HepG2 (cell line): ENCODE data around the gene NKAIN2. TPM values are rescaled to one million over a fixed set of nuclear protein-coding genes. Genes with fewer than 3 reads are reported as not detected.

Experiments
- ATAC-seq: fragments of 200-7000 bp; cut with Tn5 transposase; 3 replicates; pipeline ENCODE4 v1.9.1; 2020; ENCODE audit warnings: mild to moderate bottlenecking, moderate library complexity
- BruUV-seq: library from RNA; stranded (reverse); fragments of 400-500 nt; replicated peaks from 2 replicates; lab custom pipeline; 2021; lab: Mats Ljungman, UMichigan
- CTCF ChIA-PET: fragments of 300-600 bp; formaldehyde crosslinking; extraction: SDS; loops from one replicate; lab custom pipeline; 2021; ENCODE audit warnings: low total read pairs, inconsistent platforms, low intra/inter-chr PET ratio; lab: Yijun Ruan, JAX
- POLR2A ChIA-PET: fragments of 350-600 bp; sonication (Branson Sonifier 250); formaldehyde crosslinking; loops from one replicate; lab custom pipeline; 2020; ENCODE audit warnings: antibody characterized with exemption, inconsistent platforms; lab: Yijun Ruan, JAX
- DNase-seq: peaks from one replicate; pipeline ENCODE4 v3.0.0-alpha.2; 2015; ENCODE audit warnings: low spot score
- FAIRE-seq: peaks from 3 replicates; lab custom pipeline; 2011; peaks lifted over from hg19 to GRCh38; lab: Jason Lieb, UNC
- H2AFZ ChIP-seq: one replicate; pipeline ENCODE4 v1.6.1; 2011; ENCODE audit warnings: low read length, inconsistent platforms
- H3K27ac ChIP-seq: fragments of 300-600 bp; 3 replicates; pipeline ENCODE4 v1.8.0; 2011; ENCODE audit warnings: mixed run types, mild to moderate bottlenecking, mixed read lengths, low read length, inconsistent platforms; ENCODE audit not compliant: insufficient read depth; ENCODE audit errors: extremely low read length
- H3K27me3 ChIP-seq, 2 experiments: fragments of 200-600 bp in 1 of 2; 2 replicates in 1 of 2; 3 replicates in 1 of 2; pipeline versions ENCODE4 v1.6.0 to v1.8.0; 2011; ENCODE audit warnings: low read length in 2 of 2, mild to moderate bottlenecking in 2 of 2, moderate library complexity in 2 of 2, inconsistent platforms in 1 of 2; ENCODE audit not compliant: insufficient read depth in 2 of 2, control insufficient read depth in 1 of 2
- H3K36me3 ChIP-seq, 2 experiments: fragments of 200-600 bp in 1 of 2; replicated peaks in 1 of 2; 2 replicates in 1 of 2; 3 replicates in 1 of 2; pipeline versions ENCODE4 v1.5.1 to v1.8.0; 2011; ENCODE audit warnings: low read length in 2 of 2, inconsistent platforms in 1 of 2; ENCODE audit not compliant: insufficient read depth in 2 of 2, control insufficient read depth in 1 of 2
- H3K4me1 ChIP-seq: 2 replicates; pipeline ENCODE4 v1.5.1; 2012; ENCODE audit warnings: low read length, inconsistent platforms; ENCODE audit not compliant: insufficient read depth
- H3K4me2 ChIP-seq: 2 replicates; pipeline ENCODE4 v1.6.0; 2011; ENCODE audit warnings: low read depth, low read length, inconsistent platforms
- H3K4me3 ChIP-seq, 3 experiments: fragments of 200-600 bp in 1 of 3; sonication (generic), shearing (Covaris generic) in 1 of 3; replicated peaks in 1 of 3; 2 replicates each; pipeline ENCODE4 v1.5.1; 2011 to 2016; ENCODE audit warnings: low read length in 3 of 3, inconsistent platforms in 2 of 3, low read depth in 2 of 3, mild to moderate bottlenecking in 2 of 3, control low read depth in 1 of 3, mixed read lengths in 1 of 3; ENCODE audit not compliant: insufficient read depth in 1 of 3
- H3K79me2 ChIP-seq: one replicate; pipeline ENCODE4 v1.6.1; 2011; ENCODE audit warnings: low read length, inconsistent platforms; ENCODE audit not compliant: insufficient read depth
- H3K9ac ChIP-seq: 2 replicates; pipeline ENCODE4 v1.6.0; 2011; ENCODE audit warnings: mild to moderate bottlenecking, low read depth, low read length, inconsistent platforms; ENCODE audit not compliant: insufficient read depth
- H3K9me3 ChIP-seq: 2 replicates; pipeline ENCODE4 v1.5.1; 2012; ENCODE audit warnings: mild to moderate bottlenecking, low read length
- H4K20me1 ChIP-seq: 2 replicates; pipeline ENCODE4 v1.6.0; 2011; ENCODE audit warnings: inconsistent platforms, mild to moderate bottlenecking, low read length, moderate library complexity; ENCODE audit not compliant: insufficient read depth
- ASH2L ChIP-seq: fragments of 300-600, 200-600 bp; sonication (generic); IDR thresholded peaks from 2 replicates; pipeline ENCODE4 v1.7.0; 2017; ENCODE audit warnings: low read depth, mild to moderate bottlenecking, moderate library complexity, mixed read lengths, low read length; ENCODE audit not compliant: insufficient read length
- CERS6 ChIP-seq: sonication (generic); formaldehyde crosslinking; IDR thresholded peaks from 2 replicates; pipeline ENCODE4 v1.5.0; 2020; ENCODE audit warnings: missing genetic modification reagents
- ELF4 ChIP-seq: sonication (generic); formaldehyde crosslinking; IDR thresholded peaks from 2 replicates; pipeline ENCODE4 v1.5.0; 2020; ENCODE audit warnings: missing genetic modification reagents, mild to moderate bottlenecking, moderate library complexity, borderline replicate concordance
- FOXA3 ChIP-seq: IDR thresholded peaks from 2 replicates; pipeline ENCODE4 v1.6.1; 2016; ENCODE audit warnings: missing genetic modification reagents, missing compliant biosample characterization
- GATA4 ChIP-seq: sonication (generic); IDR thresholded peaks from 2 replicates; pipeline ENCODE4 v1.6.1; 2016; ENCODE audit warnings: antibody characterized with exemption, low read depth, borderline replicate concordance
- NCOA2 ChIP-seq: sonication (generic); formaldehyde crosslinking; IDR thresholded peaks from 2 replicates; pipeline ENCODE4 v1.8.0; 2022; ENCODE audit warnings: inconsistent platforms
- NR3C1 ChIP-seq: sonication (generic); formaldehyde crosslinking; IDR thresholded peaks from 2 replicates; pipeline ENCODE4 v1.4.0; 2020; ENCODE audit warnings: missing genetic modification reagents
- SRSF4 ChIP-seq: fragments of 200-400 bp; formaldehyde crosslinking; IDR thresholded peaks from one replicate; pipeline ENCODE4 v1.6.1; 2018; ENCODE audit warnings: mild to moderate bottlenecking, low read depth, low read length, moderate library complexity; ENCODE audit not compliant: poor library complexity, severe bottlenecking
- TBL1XR1 ChIP-seq: fragments of 150-350 bp; IDR thresholded peaks from 2 replicates; pipeline ENCODE4 v1.6.1; 2014; ENCODE audit warnings: borderline replicate concordance, low read length; ENCODE audit not compliant: partially characterized antibody
- ZNF407 ChIP-seq: sonication (generic); formaldehyde crosslinking; IDR thresholded peaks from one replicate; pipeline ENCODE4 v1.5.1; 2020; ENCODE audit warnings: mild to moderate bottlenecking, missing genetic modification reagents; ENCODE audit errors: not compliant biosample characterization
- ZNF589 ChIP-seq: sonication (generic); formaldehyde crosslinking; conservative IDR thresholded peaks from 2 replicates; pipeline ENCODE4 v1.8.0; 2022; ENCODE audit warnings: mild to moderate bottlenecking, moderate library complexity, missing genetic modification reagents
- ZNF672 ChIP-seq: sonication (generic); formaldehyde crosslinking; IDR thresholded peaks from 2 replicates; pipeline ENCODE4 v1.8.1; 2022; ENCODE audit warnings: missing genetic modification reagents
- ZUFSP ChIP-seq: sonication (generic); formaldehyde crosslinking; IDR thresholded peaks from 2 replicates; pipeline ENCODE4 v1.9.0; 2021; ENCODE audit warnings: missing genetic modification reagents, mild to moderate bottlenecking, borderline replicate concordance
- WGBS: methylation state at CpG from one replicate; pipeline ENCODE4 v1.1.6; 2017; ENCODE audit warnings: low lambda C conversion rate; 5-methylcytosine and 5-hydroxymethylcytosine counted together
- in situ Hi-C: cut with HindIII; loops from 2 replicates; pipeline ENCODE4 v1.10.0; 2017; ENCODE audit warnings: low pct_unique_long_range_greater_than_20kb; ENCODE audit not compliant: extremely low pct_ligation_motif_present
- intact Hi-C: fragments of 100-400 bp; cut with micrococcal nuclease; formaldehyde crosslinking; loops from one replicate; pipeline ENCODE4 v1.10.0; 2022; ENCODE audit not compliant: unreplicated experiment
- polyA plus RNA-seq, 8 experiments: library from polyadenylated mRNA; depleted of rRNA in 3 of 8; stranded (reverse) in 7 of 8; unstranded in 1 of 8; fragments of >200 nt; fragmentation: Illumina TruSeq in 4 of 8; extraction: Trizol in 4 of 8; gene quantifications; 2 replicates each; pipeline versions ENCODE4 v1.2.1 to v1.2.3, GENCODE V29; 2011 to 2016; ENCODE audit warnings: low read depth in 4 of 8, missing spikeins in 1 of 8, mixed read lengths in 1 of 8; ENCODE audit not compliant: insufficient read depth in 1 of 8
- total RNA-seq, 5 experiments: library from RNA; depleted of rRNA; stranded (reverse); fragments of >200 nt; fragmentation: Illumina TruSeq; extraction: Trizol; gene quantifications; 2 replicates each; pipeline ENCODE4 v1.2.3, GENCODE V29; 2016; ENCODE audit warnings: low read depth in 1 of 5

Gene NKAIN2
- total and polyA plus RNA-seq, 2 of the 13 experiments (the other 11 are each of a cell fraction or from before 2014, with no cell fraction given): not detected

- Histone ChIP-seq H3K9ac (no peak overlapping the region), H3K27me3 (peaks cover 0 to 1% of the 10 kb centered on the region in 2 experiments; a peak in 1 of 5 replicates), H3K36me3 (no peaks in the 10 kb centered on the region), H3K79me2 (no peaks in the 10 kb centered on the region), H2AFZ (no peak overlapping the region), H4K20me1 (no peaks in the 10 kb centered on the region), H3K9me3 (no peaks in the 10 kb centered on the region), H3K4me2 (no peak overlapping the region), H3K27ac (no peak overlapping the region), H3K4me1 (no peaks in the 10 kb centered on the region), H3K4me3 (no peak overlapping the region)
- DNase-seq: no peak
- FAIRE-seq: no peak
- no TSS peak for BruUV-seq
- POLR2A ChIA-PET: no interaction called here
- in situ Hi-C loops: loop anchor here (25.0 kb wide), 1 partner anchor 966 kb away; no protein-coding TSS in a partner anchor
- WGBS: 0% methylated on average over 2 of the region's 2 CpGs
- intact Hi-C loops: loop anchor here (10.0 kb wide), 1 partner anchor 284 kb away; no protein-coding TSS in a partner anchor
- no peak for ATAC-seq
- CTCF ChIA-PET: no interaction called here
- TF ChIP-seq ELF4 (no peak), ZNF672 (CRISPR knock-in tag) (no peak), GATA4 (no peak), NR3C1 (CRISPR knock-in tag) (no peak), ASH2L (no peak), ZNF589 (CRISPR knock-in tag) (no peak), TBL1XR1 (no peak), FOXA3 (CRISPR knock-in tag) (no peak), ZNF407 (CRISPR knock-in tag) (no peak), SRSF4 (no peak), ZUFSP (no peak), NCOA2 (no peak), CERS6 (CRISPR knock-in tag) (no peak)
Measured at GRCh38 chr6:123821112-123821511, 17.4 kb downstream of the NKAIN2 start.
